KMS-11 (cell line): Measurements from ENCODE around the gene WASL.

Experiments
- H2AFZ ChIP-seq: fragments of 200-600 bp; sonication (generic); 2 replicates; pipeline ENCODE4 v1.6.1; 2016; ENCODE audit warnings: antibody characterized with exemption, mixed run types, low read depth
- H3K27ac ChIP-seq: fragments of 200-600 bp; sonication (generic); 2 replicates; pipeline ENCODE4 v1.6.1; 2016; ENCODE audit warnings: mild to moderate bottlenecking, mixed run types
- H3K27me3 ChIP-seq: fragments of 200-600 bp; sonication (generic); 2 replicates; pipeline ENCODE4 v1.6.1; 2017; ENCODE audit warnings: mild to moderate bottlenecking, low read depth, mixed run types, moderate library complexity; ENCODE audit not compliant: insufficient read depth
- H3K36me3 ChIP-seq: fragments of 200-600 bp; sonication (generic); 2 replicates; pipeline ENCODE4 v1.6.1; 2017; ENCODE audit warnings: mild to moderate bottlenecking, mixed run types; ENCODE audit not compliant: insufficient read depth
- H3K4me1 ChIP-seq: fragments of 200-600 bp; sonication (generic); 2 replicates; pipeline ENCODE4 v1.6.1; 2016; ENCODE audit warnings: mild to moderate bottlenecking, low read depth, mixed run types; ENCODE audit not compliant: poor library complexity, severe bottlenecking
- H3K4me2 ChIP-seq: fragments of 200-600 bp; sonication (generic); 2 replicates; pipeline ENCODE4 v1.7.0; 2016; ENCODE audit warnings: mild to moderate bottlenecking, mixed run types
- H3K4me3 ChIP-seq: fragments of 200-600 bp; sonication (generic); IDR thresholded peaks from 2 replicates; pipeline ENCODE4 v1.6.1; 2017; ENCODE audit warnings: low read depth, low read length, mixed read lengths; ENCODE audit not compliant: insufficient read depth
- H3K79me2 ChIP-seq: fragments of 200-600 bp; sonication (generic); 2 replicates; pipeline ENCODE4 v1.6.1; 2016; ENCODE audit warnings: low read depth, mixed run types; ENCODE audit not compliant: insufficient read depth
- H3K9ac ChIP-seq: fragments of 200-600 bp; sonication (generic); 2 replicates; pipeline ENCODE4 v1.6.1; 2016; ENCODE audit warnings: mild to moderate bottlenecking, mixed run types
- H4K20me1 ChIP-seq: fragments of 200-600 bp; sonication (generic); 2 replicates; pipeline ENCODE4 v1.6.1; 2016; ENCODE audit warnings: mild to moderate bottlenecking, mixed run types; ENCODE audit not compliant: insufficient read depth
- TF ChIP-seq, protein P1 (sequence below): fragments of 200-600 bp; sonication (generic); conservative IDR thresholded peaks from 2 replicates; pipeline ENCODE4 v1.6.1; 2017; ENCODE audit warnings: low read depth, mild to moderate bottlenecking, antibody characterized with exemption, low read length, moderate library complexity, mixed read lengths

Gene WASL

GRCh38 chr7:123771846-123772245 lies 23.0 kb upstream of the WASL start:
- no peak overlapping the region for H2AFZ ChIP-seq
- TF ChIP-seq, protein P1, sequence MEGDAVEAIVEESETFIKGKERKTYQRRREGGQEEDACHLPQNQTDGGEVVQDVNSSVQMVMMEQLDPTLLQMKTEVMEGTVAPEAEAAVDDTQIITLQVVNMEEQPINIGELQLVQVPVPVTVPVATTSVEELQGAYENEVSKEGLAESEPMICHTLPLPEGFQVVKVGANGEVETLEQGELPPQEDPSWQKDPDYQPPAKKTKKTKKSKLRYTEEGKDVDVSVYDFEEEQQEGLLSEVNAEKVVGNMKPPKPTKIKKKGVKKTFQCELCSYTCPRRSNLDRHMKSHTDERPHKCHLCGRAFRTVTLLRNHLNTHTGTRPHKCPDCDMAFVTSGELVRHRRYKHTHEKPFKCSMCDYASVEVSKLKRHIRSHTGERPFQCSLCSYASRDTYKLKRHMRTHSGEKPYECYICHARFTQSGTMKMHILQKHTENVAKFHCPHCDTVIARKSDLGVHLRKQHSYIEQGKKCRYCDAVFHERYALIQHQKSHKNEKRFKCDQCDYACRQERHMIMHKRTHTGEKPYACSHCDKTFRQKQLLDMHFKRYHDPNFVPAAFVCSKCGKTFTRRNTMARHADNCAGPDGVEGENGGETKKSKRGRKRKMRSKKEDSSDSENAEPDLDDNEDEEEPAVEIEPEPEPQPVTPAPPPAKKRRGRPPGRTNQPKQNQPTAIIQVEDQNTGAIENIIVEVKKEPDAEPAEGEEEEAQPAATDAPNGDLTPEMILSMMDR, result no peak
- H3K4me1 ChIP-seq, result no peaks in the 10 kb centered on the region
- H3K27me3 ChIP-seq, result no peaks in the 10 kb centered on the region
- H3K4me3 ChIP-seq, result no peak overlapping the region
- no peak overlapping the region for H3K27ac ChIP-seq
- no peaks in the 10 kb centered on the region for H3K79me2 ChIP-seq
- H3K36me3 ChIP-seq, result no peaks in the 10 kb centered on the region
- H3K9ac ChIP-seq, result no peak overlapping the region
- no peak overlapping the region for H3K4me2 ChIP-seq
- H4K20me1 ChIP-seq, result no peaks in the 10 kb centered on the region

- H3K27me3 ChIP-seq, result no peaks in the 10 kb centered on the region
- H3K79me2 ChIP-seq, result no peaks in the 10 kb centered on the region
- H2AFZ ChIP-seq, result no peak overlapping the region
- H3K36me3 ChIP-seq, result no peaks in the 10 kb centered on the region
- no peak overlapping the region for H3K4me3 ChIP-seq
- H4K20me1 ChIP-seq, result no peaks in the 10 kb centered on the region
- H3K4me1 ChIP-seq, result no peaks in the 10 kb centered on the region
- no peak overlapping the region for H3K27ac ChIP-seq
- H3K4me2 ChIP-seq, result no peak overlapping the region
- TF ChIP-seq, protein P1, result no peak
- no peak overlapping the region for H3K9ac ChIP-seq
Measured at GRCh38 chr7:123771256-123771655, 22.5 kb upstream of the WASL start.

GRCh38 chr7:123770378-123770777 lies 21.6 kb upstream of the WASL start:
- Histone ChIP-seq H3K4me1 (no peaks in the 10 kb centered on the region), H3K27ac (no peak overlapping the region), H3K36me3 (no peaks in the 10 kb centered on the region), H3K4me3 (no peak overlapping the region), H3K9ac (no peak overlapping the region), H3K4me2 (no peak overlapping the region), H3K79me2 (no peaks in the 10 kb centered on the region), H4K20me1 (no peaks in the 10 kb centered on the region), H2AFZ (no peak overlapping the region), H3K27me3 (no peaks in the 10 kb centered on the region)
- TF ChIP-seq, protein P1, result no peak

- Histone ChIP-seq H3K27me3 (no peaks in the 10 kb centered on the region), H3K4me3 (no peak overlapping the region), H4K20me1 (no peaks in the 10 kb centered on the region), H3K9ac (no peak overlapping the region), H3K4me1 (no peaks in the 10 kb centered on the region), H3K4me2 (no peak overlapping the region), H3K79me2 (no peaks in the 10 kb centered on the region), H3K27ac (no peak overlapping the region), H2AFZ (no peak overlapping the region), H3K36me3 (no peaks in the 10 kb centered on the region)
- TF ChIP-seq, protein P1, result no peak
Measured at GRCh38 chr7:123769371-123769770, 20.6 kb upstream of the WASL start.
